GM19438 (cell line): ENCODE data around the gene SLC30A3.
"Not testable (repeated sequence)": the region's sequence is repeated elsewhere in the genome, so short reads cannot be mapped to it uniquely, and the experiment has no call there.

ENCODE experiments used
- ATAC-seq: cut with Tn5 transposase; IDR thresholded peaks from one replicate; pipeline ENCODE4 v1.9.1; 2021; ENCODE audit warnings: low read depth; ENCODE audit not compliant: unreplicated experiment

The SLC30A3 gene

DNA sequence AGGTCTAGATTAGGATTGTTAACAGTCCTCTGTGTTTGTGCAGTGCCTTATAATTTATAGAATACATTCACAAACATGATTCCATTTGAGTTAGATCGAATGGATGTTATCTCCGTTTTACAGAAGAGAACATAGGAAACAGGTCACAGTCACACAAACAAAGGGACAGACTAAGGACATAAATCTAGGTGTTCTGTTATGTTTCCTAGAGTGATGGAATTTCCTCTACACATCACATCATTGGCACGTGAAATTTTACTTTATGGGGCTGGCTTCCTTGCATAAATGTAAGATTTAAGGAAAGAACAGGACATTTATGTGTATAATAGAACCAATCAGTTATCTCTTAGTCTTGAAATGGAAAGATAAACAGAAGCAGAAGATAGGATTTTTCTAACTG, 25.8 kb upstream of the SLC30A3 start:
- no peak for ATAC-seq

- ATAC-seq = no peak
Measured at GRCh38 chr2:27285481-27285880, 22.6 kb upstream of the SLC30A3 start.

- no peak for ATAC-seq
Measured at GRCh38 chr2:27284996-27285395, 22.1 kb upstream of the SLC30A3 start.

- ATAC-seq = no peak
Measured at GRCh38 chr2:27282892-27283291, 20.0 kb upstream of the SLC30A3 start.

GRCh38 chr2:27281855-27282559, 19.2 kb upstream of the SLC30A3 start, which contains the start of gene TRIM54:
TSS of gene TRIM54 (plus strand) at chr2:27282429. CDS start at chr2:27282732, 303 bp downstream.
- ATAC-seq = no peak

- no peak for ATAC-seq
Measured at GRCh38 chr2:27281442-27281841, 18.6 kb upstream of the SLC30A3 start.

GRCh38 chr2:27280826-27281225, 18.0 kb upstream of the SLC30A3 start:
- ATAC-seq = no peak

DNA sequence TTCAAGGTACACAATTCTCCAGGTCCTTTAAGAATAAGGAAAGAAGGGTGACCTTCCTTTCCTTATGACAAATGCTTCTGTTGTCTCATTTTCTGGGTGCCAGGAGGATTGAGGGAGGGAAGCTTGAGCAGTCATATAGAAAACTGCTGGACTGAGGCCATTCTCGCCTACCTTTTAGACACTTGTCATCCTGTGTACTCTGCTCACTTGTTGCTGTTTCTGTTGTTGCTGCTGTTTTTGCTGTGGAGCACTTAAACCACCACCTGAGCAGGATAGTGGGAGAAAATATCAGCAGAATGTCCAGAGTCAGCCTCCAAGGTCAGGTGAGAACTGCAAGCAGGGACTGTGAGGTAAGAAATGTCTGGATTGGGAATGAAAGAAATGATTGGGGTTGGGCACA, 15.2 kb upstream of the SLC30A3 start:
- no peak for ATAC-seq

GRCh38 chr2:27275211-27276150, 12.6 kb upstream of the SLC30A3 start, which contains the start of gene DNAJC5G:
TSS of gene DNAJC5G (plus strand) at chr2:27275433. CDS start at chr2:27276729, 1,296 bp downstream.
- ATAC-seq = no peak

GRCh38 chr2:27272537-27273522, 10.0 kb upstream of the SLC30A3 start:
- ATAC-seq = not testable (repeated sequence)

GRCh38 chr2:27271631-27272340, 8.9 kb upstream of the SLC30A3 start:
- no peak for ATAC-seq

GRCh38 chr2:27270670-27271069, 7.8 kb upstream of the SLC30A3 start:
- ATAC-seq = no peak

DNA sequence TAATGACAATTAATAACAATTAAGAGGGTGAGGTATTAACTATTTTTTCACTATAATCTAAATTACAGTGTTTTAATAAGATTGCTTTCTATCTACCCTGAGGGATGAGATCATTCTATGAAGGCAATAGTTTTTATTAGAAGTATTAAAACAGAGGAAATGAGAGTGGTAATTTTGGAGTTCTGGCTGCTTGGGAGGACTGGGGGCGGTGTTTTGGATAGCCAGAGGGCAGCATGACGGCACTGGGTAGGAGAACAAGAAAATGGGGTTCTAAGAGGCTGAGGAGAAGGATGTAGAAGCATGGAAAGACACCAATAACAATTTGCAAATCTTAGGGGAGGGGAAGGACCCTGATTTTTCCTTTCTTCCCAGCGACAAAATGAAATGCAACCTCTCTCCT, 7.3 kb upstream of the SLC30A3 start:
- no peak for ATAC-seq

GRCh38 chr2:27268296-27268695, 5.4 kb upstream of the SLC30A3 start:
- ATAC-seq = not testable (repeated sequence)

DNA sequence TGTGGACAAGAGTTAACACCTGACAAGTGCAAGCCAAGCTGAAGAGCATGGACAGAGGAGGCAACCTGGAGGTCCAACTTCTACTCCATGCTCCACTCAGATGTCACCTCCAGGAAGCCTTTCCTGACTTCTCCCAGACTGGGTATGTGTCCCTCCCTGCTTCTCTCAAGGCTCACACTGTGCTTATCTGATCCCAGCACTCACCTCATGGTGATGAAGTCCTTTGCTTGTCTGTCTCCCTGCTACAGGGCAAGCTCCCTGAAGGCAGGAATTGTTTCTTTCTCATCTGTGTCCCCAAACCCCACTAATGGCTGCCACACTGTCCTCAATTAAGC, 2.7 kb upstream of the SLC30A3 start:
- no peak for ATAC-seq

- no peak for ATAC-seq
Measured at GRCh38 chr2:27264753-27265535, 2.1 kb upstream of the SLC30A3 start.

GRCh38 chr2:27264253-27264752, 1.5 kb upstream of the SLC30A3 start:
- ATAC-seq = no peak

- no peak for ATAC-seq
Measured at GRCh38 chr2:27263287-27264252, 723 bp upstream of the SLC30A3 start.
